Lung microvascular endothelial cell (primary cell): ENCODE data around the gene HSDL2. TPM values are rescaled to one million over a fixed set of nuclear protein-coding genes. Genes with fewer than 3 reads are reported as not detected.

Experiments used
- DNase-seq, 2 donors: peaks; one replicate each; pipeline versions ENCODE4 v3.0.0 to v3.0.0-alpha.2; 2010; ENCODE audit warnings: low read depth in 2 of 2
- total RNA-seq: library from RNA; depleted of rRNA; stranded (reverse); fragments of >200 nt; gene quantifications from 2 replicates; pipeline ENCODE4 v1.2.1, GENCODE V29; 2014

The HSDL2 gene
- total RNA-seq, 1 donor from 2014 or later: 27.6 TPM

- DNase-seq: no peak
Measured at GRCh38 chr9:112445196-112445595, 65.3 kb downstream of the HSDL2 start.

GRCh38 chr9:112446080-112446479 lies 66.2 kb downstream of the HSDL2 start:
- DNase-seq: no peak

- no peak for DNase-seq
Measured at GRCh38 chr9:112446526-112446925, 66.6 kb downstream of the HSDL2 start.

- no peak for DNase-seq
Measured at GRCh38 chr9:112447283-112447761, 67.4 kb downstream of the HSDL2 start.

GRCh38 chr9:112462855-112463254 lies 82.9 kb downstream of the HSDL2 start:
- DNase-seq: no peak

- DNase-seq: no peak
Measured at GRCh38 chr9:112465352-112465751, 85.4 kb downstream of the HSDL2 start.

- no peak for DNase-seq
Measured at GRCh38 chr9:112472996-112473395, 93.1 kb downstream of the HSDL2 start.

- DNase-seq: no peak
Measured at GRCh38 chr9:112473986-112474385, 94.1 kb downstream of the HSDL2 start.

GRCh38 chr9:112475318-112475717 lies 95.4 kb downstream of the HSDL2 start:
- no peak for DNase-seq

- DNase-seq: no peak
Measured at GRCh38 chr9:112477330-112477729, 97.4 kb downstream of the HSDL2 start.

GRCh38 chr9:112479221-112479620 lies 99.3 kb downstream of the HSDL2 start:
- no peak for DNase-seq

- no peak for DNase-seq
Measured at GRCh38 chr9:112484607-112485006, 104.7 kb downstream of the HSDL2 start.

GRCh38 chr9:112485574-112485973 lies 105.7 kb downstream of the HSDL2 start:
- DNase-seq: no peak

GRCh38 chr9:112486221-112487007 lies 106.5 kb downstream of the HSDL2 start, which contains the start of gene KIAA1958:
Gene KIAA1958, plus strand, starts transcription at chr9:112486827. Its CDS starts 87,254 bp downstream, at chr9:112574081.
- peak; percentile 39 to 65 for DNase-seq

- peak; percentile 8 to 46 for DNase-seq
Measured at GRCh38 chr9:112487008-112487798, 107.3 kb downstream of the HSDL2 start.

GRCh38 chr9:112487799-112488340 lies 108.0 kb downstream of the HSDL2 start:
- DNase-seq: peak in 1 of 2 donors; percentile 5

- DNase-seq: no peak
Measured at GRCh38 chr9:112489039-112489546, 109.2 kb downstream of the HSDL2 start.

GRCh38 chr9:112489876-112490666 lies 110.2 kb downstream of the HSDL2 start:
- no peak for DNase-seq

- DNase-seq: no peak
Measured at GRCh38 chr9:112493393-112494137, 113.7 kb downstream of the HSDL2 start.

- no peak for DNase-seq
Measured at GRCh38 chr9:112494153-112494552, 114.2 kb downstream of the HSDL2 start.
